OCI-LY7 (cell line): ENCODE measurements around the gene LYPD1. TPM values are rescaled to one million over a fixed set of nuclear protein-coding genes. Genes with fewer than 3 reads are reported as not detected.

Experiments used
- BruUV-seq: library from RNA; stranded (reverse); fragments of 400-500 nt; replicated peaks from 2 replicates; lab custom pipeline; 2021; lab: Mats Ljungman, UMichigan
- CTCF ChIA-PET: fragments of 300-600 bp; sonication (Branson Sonifier 250); formaldehyde crosslinking; loops from one replicate; lab custom pipeline; 2022; ENCODE audit warnings: antibody characterized with exemption; ENCODE audit not compliant: unreplicated experiment; lab: Charles Lee
- POLR2A ChIA-PET: fragments of 300-600 bp; sonication (Branson Sonifier 250); formaldehyde crosslinking; loops from one replicate; lab custom pipeline; 2022; ENCODE audit warnings: antibody characterized with exemption; lab: Charles Lee
- DNase-seq: peaks from one replicate; pipeline ENCODE4 v3.0.0-alpha.2; 2015; ENCODE audit warnings: low spot score
- H2AFZ ChIP-seq: fragments of 200-600 bp; sonication (generic), shearing (Covaris generic); 2 replicates; pipeline ENCODE4 v1.6.1; 2014; ENCODE audit warnings: mild to moderate bottlenecking, antibody characterized with exemption, low read length, moderate library complexity
- H3K27ac ChIP-seq: fragments of 200-600 bp; sonication (generic); 2 replicates; pipeline ENCODE4 v1.5.1; 2014; ENCODE audit warnings: mixed run types, low read depth, mild to moderate bottlenecking, moderate library complexity, low read length, inconsistent platforms; ENCODE audit not compliant: poor library complexity, severe bottlenecking
- H3K36me3 ChIP-seq: fragments of 200-600 bp; sonication (generic); 2 replicates; pipeline ENCODE4 v1.6.1; 2014; ENCODE audit warnings: mild to moderate bottlenecking, antibody characterized with exemption, low read length, moderate library complexity, mixed read lengths; ENCODE audit not compliant: insufficient read depth
- H3K4me1 ChIP-seq: fragments of 200-600 bp; sonication (generic); 2 replicates; pipeline ENCODE4 v1.5.1; 2014; ENCODE audit warnings: mild to moderate bottlenecking, low read length; ENCODE audit not compliant: insufficient read depth, poor library complexity, severe bottlenecking
- H3K4me2 ChIP-seq: fragments of 200-600 bp; sonication (generic); 2 replicates; pipeline ENCODE4 v1.6.1; 2014; ENCODE audit warnings: mild to moderate bottlenecking, low read length
- H3K4me3 ChIP-seq: fragments of 200-600 bp; sonication (generic); 2 replicates; pipeline ENCODE4 v1.5.1; 2014; ENCODE audit warnings: mild to moderate bottlenecking, low read depth, low read length; ENCODE audit not compliant: poor library complexity, severe bottlenecking
- H3K79me2 ChIP-seq: fragments of 200-600 bp; sonication (generic); 2 replicates; pipeline ENCODE4 v1.6.1; 2016; ENCODE audit warnings: low read depth, mild to moderate bottlenecking, low read length, moderate library complexity, mixed read lengths; ENCODE audit not compliant: insufficient read depth
- H3K9me2 ChIP-seq: fragments of 200-600 bp; sonication (generic); 2 replicates; pipeline ENCODE4 v1.6.1; 2016; ENCODE audit warnings: mild to moderate bottlenecking, low read length, mixed read lengths; ENCODE audit not compliant: insufficient read depth
- H3K9me3 ChIP-seq: fragments of 200-600 bp; sonication (generic); 2 replicates; pipeline ENCODE4 v1.6.1; 2014; ENCODE audit warnings: mild to moderate bottlenecking, mixed run types, low read length, mixed read lengths
- H4K20me1 ChIP-seq: fragments of 200-600 bp; sonication (generic); 2 replicates; pipeline ENCODE4 v1.6.1; 2014; ENCODE audit warnings: mild to moderate bottlenecking, antibody characterized with exemption, low read length, moderate library complexity, mixed read lengths; ENCODE audit not compliant: insufficient read depth
- EZH2phosphoT487 ChIP-seq: fragments of 200-600 bp; sonication (generic); IDR thresholded peaks from 2 replicates; pipeline ENCODE4 v1.6.1; 2018; ENCODE audit warnings: low read depth, borderline replicate concordance, mild to moderate bottlenecking, mixed run types, antibody characterized with exemption, low read length, moderate library complexity, mixed read lengths
- intact Hi-C: fragments of 100-400 bp; cut with micrococcal nuclease; formaldehyde crosslinking; loops from one replicate; pipeline ENCODE4 v1.10.0; 2022; ENCODE audit not compliant: unreplicated experiment
- total RNA-seq, 2 experiments: library from RNA; depleted of rRNA in 1 of 2; stranded (reverse); fragments of >200 nt in 1 of 2; shearing (Covaris generic) in 1 of 2; gene quantifications; 2 replicates each; pipeline ENCODE4 v1.2.3, GENCODE V29; 2014 to 2022
- TF ChIP-seq, protein P1 (sequence below): fragments of 200-600 bp; sonication (generic); conservative IDR thresholded peaks from 2 replicates; pipeline ENCODE4 v1.5.1; 2014; ENCODE audit warnings: mild to moderate bottlenecking, antibody characterized with exemption, low read length, moderate library complexity, mixed read lengths

LYPD1 gene
- total RNA-seq, 2 experiments from 2014 or later = 1.4 to 1.8 TPM

- no peak overlapping the region for H3K27ac ChIP-seq
- H3K4me3 ChIP-seq = no peak overlapping the region
- no peaks in the 10 kb centered on the region for H3K9me2 ChIP-seq
- no peak overlapping the region for H2AFZ ChIP-seq
- intact Hi-C loops = no loop called here
- no peaks in the 10 kb centered on the region for H3K4me1 ChIP-seq
- POLR2A ChIA-PET = no interaction called here
- no peak for DNase-seq
- no peaks in the 10 kb centered on the region for H3K36me3 ChIP-seq
- CTCF ChIA-PET = no interaction called here
- no peak overlapping the region for H3K4me2 ChIP-seq
- no peaks in the 10 kb centered on the region for H3K9me3 ChIP-seq
- BruUV-seq = no TSS peak
- H4K20me1 ChIP-seq = no peaks in the 10 kb centered on the region
- no peaks in the 10 kb centered on the region for H3K79me2 ChIP-seq
- TF ChIP-seq, protein P1, sequence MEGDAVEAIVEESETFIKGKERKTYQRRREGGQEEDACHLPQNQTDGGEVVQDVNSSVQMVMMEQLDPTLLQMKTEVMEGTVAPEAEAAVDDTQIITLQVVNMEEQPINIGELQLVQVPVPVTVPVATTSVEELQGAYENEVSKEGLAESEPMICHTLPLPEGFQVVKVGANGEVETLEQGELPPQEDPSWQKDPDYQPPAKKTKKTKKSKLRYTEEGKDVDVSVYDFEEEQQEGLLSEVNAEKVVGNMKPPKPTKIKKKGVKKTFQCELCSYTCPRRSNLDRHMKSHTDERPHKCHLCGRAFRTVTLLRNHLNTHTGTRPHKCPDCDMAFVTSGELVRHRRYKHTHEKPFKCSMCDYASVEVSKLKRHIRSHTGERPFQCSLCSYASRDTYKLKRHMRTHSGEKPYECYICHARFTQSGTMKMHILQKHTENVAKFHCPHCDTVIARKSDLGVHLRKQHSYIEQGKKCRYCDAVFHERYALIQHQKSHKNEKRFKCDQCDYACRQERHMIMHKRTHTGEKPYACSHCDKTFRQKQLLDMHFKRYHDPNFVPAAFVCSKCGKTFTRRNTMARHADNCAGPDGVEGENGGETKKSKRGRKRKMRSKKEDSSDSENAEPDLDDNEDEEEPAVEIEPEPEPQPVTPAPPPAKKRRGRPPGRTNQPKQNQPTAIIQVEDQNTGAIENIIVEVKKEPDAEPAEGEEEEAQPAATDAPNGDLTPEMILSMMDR = no peak
- no peak for TF ChIP-seq EZH2phosphoT487
These were observed 2.3 kb downstream of the LYPD1 start for GRCh38 chr2:132667706-132668105.

GRCh38 chr2:132665401-132666140 lies 4.4 kb downstream of the LYPD1 start:
- H3K27ac ChIP-seq = no peak overlapping the region
- no peak overlapping the region for H3K4me2 ChIP-seq
- ChIA-PET CTCF (no interaction called here), POLR2A (no interaction called here)
- no peaks in the 10 kb centered on the region for H3K4me1 ChIP-seq
- no peaks in the 10 kb centered on the region for H3K36me3 ChIP-seq
- intact Hi-C loops = no loop called here
- no peak for DNase-seq
- H2AFZ ChIP-seq = no peak overlapping the region
- no TSS peak for BruUV-seq
- no peaks in the 10 kb centered on the region for H4K20me1 ChIP-seq
- TF ChIP-seq EZH2phosphoT487 = no peak
- TF ChIP-seq, protein P1 = no peak
- no peaks in the 10 kb centered on the region for H3K9me3 ChIP-seq
- no peaks in the 10 kb centered on the region for H3K9me2 ChIP-seq
- no peak overlapping the region for H3K4me3 ChIP-seq
- H3K79me2 ChIP-seq = no peaks in the 10 kb centered on the region

- TF ChIP-seq EZH2phosphoT487 = no peak
- TF ChIP-seq, protein P1 = no peak
- no peak overlapping the region for H3K27ac ChIP-seq
- no peaks in the 10 kb centered on the region for H4K20me1 ChIP-seq
- ChIA-PET POLR2A (interaction anchor here (0.7 to 1.3 kb wide), 3 partner anchors 22 to 31 kb away, joined by 3 to 4 read pairs (median 3); no protein-coding TSS in a partner anchor), CTCF (no interaction called here)
- no TSS peak for BruUV-seq
- H3K9me2 ChIP-seq = no peaks in the 10 kb centered on the region
- H3K79me2 ChIP-seq = no peaks in the 10 kb centered on the region
- DNase-seq = no peak
- H3K4me2 ChIP-seq = no peak overlapping the region
- intact Hi-C loops = no loop called here
- no peak overlapping the region for H3K4me3 ChIP-seq
- no peaks in the 10 kb centered on the region for H3K9me3 ChIP-seq
- H3K4me1 ChIP-seq = no peaks in the 10 kb centered on the region
- H2AFZ ChIP-seq = no peak overlapping the region
- H3K36me3 ChIP-seq = no peaks in the 10 kb centered on the region
These were observed 5.9 kb downstream of the LYPD1 start for GRCh38 chr2:132664096-132664495.
